ENCODE results near the gene IRX3.

GRCh38 chr16:54240271-54241129 lies 46.1 kb downstream of the IRX3 start:
- TF ChIP-seq CTCF (IDR thresholded peaks at IDR 0.05) (no peak), POLR2A (IDR thresholded peaks at IDR 0.05) (no peak)

All from right lobe of liver (tissue), 4 donors.